ENCODE measurements around the gene C11orf52.

- no peak for TF ChIP-seq CTCF (IDR thresholded peaks at IDR 0.05)
- TF ChIP-seq POLR2A (IDR thresholded peaks at IDR 0.05): no peak
These were observed 13.9 kb downstream of the C11orf52 start for GRCh38 chr11:111932611-111932950.

Measured in stomach (tissue), 4 donors.